Measurements from ENCODE around the gene TMEM108. TPM values are rescaled to one million over a fixed set of nuclear protein-coding genes. Genes with fewer than 3 reads are reported as not detected.

The TMEM108 gene
- polyA plus RNA-seq, 1 donor (not counting 4 experiments of a cell fraction or from before 2014, with no cell fraction given), result not detected

- dilution Hi-C loops (cut with MboI; ENCODE audit: extremely low pct_ligation_motif_present, low sequenced_read_pairs), result no loop called here
- H3K27ac ChIP-seq (ENCODE audit: control insufficient read depth, insufficient read depth, low read length), result no peak overlapping the region
- H4K20me1 ChIP-seq (ENCODE audit: control insufficient read depth, extremely low read depth, insufficient read depth, low read length), result no peaks in the 10 kb centered on the region
- no peaks in the 10 kb centered on the region for H3K4me1 ChIP-seq (ENCODE audit: control insufficient read depth, extremely low read depth, insufficient read depth, low read length)
- H2AFZ ChIP-seq (ENCODE audit: control insufficient read depth, low read length), result no peak overlapping the region
- H3K4me3 ChIP-seq (ENCODE audit: control insufficient read depth in 2 of 3, extremely low read depth in 1 of 3, insufficient read depth in 2 of 3, low read depth in 1 of 3, low read length in 3 of 3), result no peak overlapping the region
- no peaks in the 10 kb centered on the region for H3K36me3 ChIP-seq (ENCODE audit: control insufficient read depth in 2 of 2, extremely low read depth in 1 of 2, insufficient read depth in 2 of 2, low read length in 2 of 2)
- DNase-seq (ENCODE audit: low read depth, low spot score) (no peak), FAIRE-seq (no peak)
- no peaks in the 10 kb centered on the region for H3K9me1 ChIP-seq (ENCODE audit: control insufficient read depth, extremely low read depth, insufficient read depth, low read length)
- H3K79me2 ChIP-seq (ENCODE audit: control insufficient read depth, insufficient read depth, low read length), result no peaks in the 10 kb centered on the region
- no peaks in the 10 kb centered on the region for H3K27me3 ChIP-seq (ENCODE audit: control insufficient read depth, extremely low read depth, insufficient read depth, low read length)
- TF ChIP-seq EZH2 (IDR thresholded peaks at IDR 0.05; ENCODE audit: low read length), result no peak
- no peak for TF ChIP-seq CTCF (optimal IDR thresholded peaks at IDR 0.05 in 1 of 3, IDR thresholded peaks at IDR 0.05 in 1 of 3, conservative IDR thresholded peaks at IDR 0.05 in 1 of 3; ENCODE audit: extremely low read depth in 1 of 3, insufficient read depth in 2 of 3, low read length in 3 of 3)
- no peaks in the 10 kb centered on the region for H3K9me3 ChIP-seq (ENCODE audit: control insufficient read depth, low read depth, low read length)
- H3K4me2 ChIP-seq (ENCODE audit: control insufficient read depth, extremely low read depth, insufficient read depth, low read depth, low read length), result no peak overlapping the region
- no peak overlapping the region for H3K9ac ChIP-seq (ENCODE audit: control insufficient read depth, extremely low read depth, insufficient read depth, low read length)
These were observed 74.5 kb downstream of the TMEM108 start for GRCh38 chr3:133112666-133113065.

- FAIRE-seq (no peak), DNase-seq (ENCODE audit: low read depth, low spot score) (no peak)
- no peak overlapping the region for H2AFZ ChIP-seq (ENCODE audit: control insufficient read depth, low read length)
- H3K36me3 ChIP-seq (ENCODE audit: control insufficient read depth in 2 of 2, extremely low read depth in 1 of 2, insufficient read depth in 2 of 2, low read length in 2 of 2), result no peaks in the 10 kb centered on the region
- TF ChIP-seq CTCF (optimal IDR thresholded peaks at IDR 0.05 in 1 of 3, IDR thresholded peaks at IDR 0.05 in 1 of 3, conservative IDR thresholded peaks at IDR 0.05 in 1 of 3; ENCODE audit: extremely low read depth in 1 of 3, insufficient read depth in 2 of 3, low read length in 3 of 3) (no peak), EZH2 (IDR thresholded peaks at IDR 0.05; ENCODE audit: low read length) (no peak)
- no peaks in the 10 kb centered on the region for H3K27me3 ChIP-seq (ENCODE audit: control insufficient read depth, extremely low read depth, insufficient read depth, low read length)
- no peak overlapping the region for H3K4me3 ChIP-seq (ENCODE audit: control insufficient read depth in 2 of 3, extremely low read depth in 1 of 3, insufficient read depth in 2 of 3, low read depth in 1 of 3, low read length in 3 of 3)
- dilution Hi-C loops (cut with MboI; ENCODE audit: extremely low pct_ligation_motif_present, low sequenced_read_pairs), result no loop called here
- H3K9me3 ChIP-seq (ENCODE audit: control insufficient read depth, low read depth, low read length), result no peaks in the 10 kb centered on the region
- H3K4me2 ChIP-seq (ENCODE audit: control insufficient read depth, extremely low read depth, insufficient read depth, low read depth, low read length), result no peak overlapping the region
- no peak overlapping the region for H3K9ac ChIP-seq (ENCODE audit: control insufficient read depth, extremely low read depth, insufficient read depth, low read length)
- H3K79me2 ChIP-seq (ENCODE audit: control insufficient read depth, insufficient read depth, low read length), result no peaks in the 10 kb centered on the region
- H3K27ac ChIP-seq (ENCODE audit: control insufficient read depth, insufficient read depth, low read length), result no peak overlapping the region
- no peaks in the 10 kb centered on the region for H3K4me1 ChIP-seq (ENCODE audit: control insufficient read depth, extremely low read depth, insufficient read depth, low read length)
- H4K20me1 ChIP-seq (ENCODE audit: control insufficient read depth, extremely low read depth, insufficient read depth, low read length), result no peaks in the 10 kb centered on the region
- no peaks in the 10 kb centered on the region for H3K9me1 ChIP-seq (ENCODE audit: control insufficient read depth, extremely low read depth, insufficient read depth, low read length)
These were observed 75.3 kb downstream of the TMEM108 start for GRCh38 chr3:133113526-133113925.

Measured in keratinocyte (primary cell).